A549 (cell line): Measurements from ENCODE around the gene KRT6C.

Experiments used
- CEBPB ChIP-seq, 2 experiments: fragments of >200 bp in 1 of 2; sonication (Bioruptor Twin) in 1 of 2; formaldehyde crosslinking in 1 of 2; IDR thresholded peaks; 2 replicates each; pipeline ENCODE4 v1.6.1; 2012 to 2016
- CTCF ChIP-seq: fragments of >200 bp; sonication (Bioruptor Twin); formaldehyde crosslinking; IDR thresholded peaks from 3 replicates; pipeline ENCODE4 v1.5.1; 2016
- FOSB ChIP-seq: fragments of 250-450 bp; sonication (Bioruptor Pico); IDR thresholded peaks from 2 replicates; pipeline ENCODE4 v1.5.0; 2020; ENCODE audit warnings: mild to moderate bottlenecking, moderate library complexity
- KDM1A ChIP-seq: fragments of 200-600 bp; sonication (generic); IDR thresholded peaks from 2 replicates; pipeline ENCODE4 v1.6.1; 2016; ENCODE audit warnings: low read depth, mild to moderate bottlenecking
- MYC ChIP-seq: IDR thresholded peaks from 2 replicates; pipeline ENCODE4 v1.6.1; 2012; ENCODE audit warnings: mild to moderate bottlenecking, inconsistent platforms, low read length, improper control_type of control experiment, borderline replicate concordance
- POLR2A ChIP-seq: IDR thresholded peaks from 2 replicates; pipeline ENCODE4 v1.6.1; 2012; ENCODE audit warnings: mild to moderate bottlenecking, low read length
- REST ChIP-seq: fragments of 200-600 bp; sonication (generic); IDR thresholded peaks from 2 replicates; pipeline ENCODE4 v1.6.1; 2016; ENCODE audit warnings: antibody characterized with exemption, mild to moderate bottlenecking, moderate library complexity
- RFX5 ChIP-seq: fragments of 450-650 bp; IDR thresholded peaks from 2 replicates; pipeline ENCODE4 v1.7.1; 2014; ENCODE audit warnings: antibody characterized with exemption, mild to moderate bottlenecking, moderate library complexity
- TP53 ChIP-seq: fragments of 250-450 bp; sonication (Bioruptor Pico); IDR thresholded peaks from 2 replicates; pipeline ENCODE4 v1.5.0; 2021; ENCODE audit warnings: mild to moderate bottlenecking, moderate library complexity
- TF ChIP-seq, protein P1 (sequence below): IDR thresholded peaks from 2 replicates; pipeline ENCODE4 v1.6.1; 2012

DNA sequence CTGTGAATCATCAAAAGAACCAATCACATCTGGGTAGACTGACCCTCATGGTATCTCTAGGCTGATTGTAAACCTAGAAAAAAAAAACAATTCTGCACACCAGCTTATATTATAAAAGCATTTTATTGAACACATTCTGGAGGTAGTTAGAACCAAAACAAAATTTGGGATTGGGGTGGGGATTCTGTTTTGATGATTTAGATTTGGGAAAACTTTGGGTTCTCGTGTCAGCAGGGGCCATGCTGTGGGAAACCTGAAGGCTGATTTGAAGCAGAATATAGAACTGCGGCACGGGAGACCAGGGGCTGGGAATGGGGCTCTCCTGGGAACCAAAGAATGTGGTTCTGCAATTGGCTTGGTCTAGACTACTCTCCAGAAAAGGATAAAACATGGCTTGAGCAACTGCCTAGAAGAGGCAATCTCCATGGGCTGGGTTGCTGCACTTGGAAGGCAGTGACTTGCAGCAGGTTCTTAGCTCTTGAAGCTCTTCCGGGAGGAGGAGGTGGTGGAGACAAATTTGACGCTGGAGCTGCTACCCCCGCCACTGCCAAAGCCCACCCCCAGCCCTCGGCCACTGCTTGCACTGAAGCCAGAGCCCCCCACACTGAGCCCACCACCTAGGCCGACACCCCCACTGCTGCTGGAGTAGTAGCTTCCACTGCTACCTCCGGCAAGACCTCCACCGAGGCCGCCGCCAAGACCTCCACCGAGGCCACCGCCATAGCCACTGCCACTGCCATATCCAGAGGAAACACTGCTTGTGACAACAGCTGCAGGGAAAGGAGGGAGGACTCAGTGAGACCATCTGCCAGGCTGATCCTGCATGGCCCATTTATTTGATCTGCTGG lies 41.1 kb upstream of the KRT6C start:
- TF ChIP-seq CTCF (no peak), FOSB (CRISPR knock-in tag) (no peak), RFX5 (no peak), MYC (no peak), POLR2A (no peak), CEBPB (IDR thresholded peaks at IDR 0.05) (no peak), REST (no peak), KDM1A (no peak), TP53 (CRISPR knock-in tag) (no peak)
- TF ChIP-seq, protein P1, sequence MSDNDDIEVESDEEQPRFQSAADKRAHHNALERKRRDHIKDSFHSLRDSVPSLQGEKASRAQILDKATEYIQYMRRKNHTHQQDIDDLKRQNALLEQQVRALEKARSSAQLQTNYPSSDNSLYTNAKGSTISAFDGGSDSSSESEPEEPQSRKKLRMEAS, result no peak
